HG02763 (cell line): ENCODE measurements around the gene PLXDC2.

Experiments used
- ATAC-seq: cut with Tn5 transposase; IDR thresholded peaks from one replicate; pipeline ENCODE4 v1.9.1; 2021; ENCODE audit warnings: mild to moderate bottlenecking, moderate library complexity; ENCODE audit not compliant: unreplicated experiment

PLXDC2 gene

GRCh38 chr10:20094226-20094976 lies 278.2 kb downstream of the PLXDC2 start:
- no peak for ATAC-seq

GRCh38 chr10:20100171-20100570 lies 283.9 kb downstream of the PLXDC2 start:
- ATAC-seq: no peak

GRCh38 chr10:20105236-20105635 lies 289.0 kb downstream of the PLXDC2 start:
- no peak for ATAC-seq

DNA sequence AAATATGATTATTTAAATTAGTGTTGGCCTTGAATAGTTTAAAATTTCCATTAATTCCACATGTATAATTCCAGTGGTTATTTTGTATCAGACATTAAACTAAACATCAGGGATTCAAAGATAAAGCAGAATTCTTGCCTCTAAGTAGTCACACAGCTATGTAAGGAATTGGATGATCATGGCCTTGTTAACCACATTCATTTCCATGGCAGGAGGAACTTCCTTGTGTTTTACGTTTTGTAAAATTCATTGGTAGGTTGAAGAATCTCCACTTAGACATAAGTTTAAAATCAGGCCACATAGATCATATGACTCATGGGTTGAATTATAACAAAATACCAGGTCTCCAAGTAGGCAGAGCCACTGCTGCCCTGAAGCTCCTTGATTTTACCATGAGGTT lies 289.7 kb downstream of the PLXDC2 start:
- no peak for ATAC-seq

DNA sequence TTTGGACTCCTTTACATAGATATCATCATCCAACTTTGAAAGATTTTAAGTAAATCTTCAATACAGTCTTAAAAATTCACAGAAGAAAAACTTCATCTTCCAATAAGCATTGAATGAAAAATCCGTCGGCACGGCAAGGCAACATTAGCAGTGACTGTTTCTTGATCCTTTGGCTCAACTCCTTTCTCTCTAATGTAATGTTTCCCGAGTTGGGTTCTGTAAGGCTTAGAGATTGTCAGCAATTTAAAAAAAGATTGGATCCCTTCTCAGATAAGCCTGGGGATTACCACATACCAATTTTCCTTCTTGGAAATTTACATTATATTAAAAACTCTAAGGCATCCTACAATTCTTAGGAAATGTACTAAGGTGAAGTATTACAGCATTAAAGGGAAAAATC lies 291.8 kb downstream of the PLXDC2 start:
- ATAC-seq: no peak

DNA sequence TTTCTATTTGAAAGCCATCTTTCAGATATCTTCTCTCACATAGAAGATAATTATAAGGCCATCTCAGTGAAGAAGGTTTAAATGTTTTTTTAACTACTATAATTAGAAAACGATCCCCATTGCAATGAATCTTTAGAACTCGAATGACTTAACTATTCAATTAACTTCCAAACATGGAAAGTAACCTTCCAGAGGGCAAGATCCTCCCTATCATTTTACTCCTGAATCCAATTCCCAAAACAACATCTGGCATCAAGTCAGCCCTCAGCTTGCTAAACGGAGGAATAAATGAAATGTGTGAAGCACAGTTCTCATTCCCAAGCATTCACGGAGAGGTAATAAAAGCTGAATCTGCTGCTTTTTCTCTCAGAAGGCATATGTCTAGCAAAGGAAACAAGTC lies 293.4 kb downstream of the PLXDC2 start:
- ATAC-seq: no peak

DNA sequence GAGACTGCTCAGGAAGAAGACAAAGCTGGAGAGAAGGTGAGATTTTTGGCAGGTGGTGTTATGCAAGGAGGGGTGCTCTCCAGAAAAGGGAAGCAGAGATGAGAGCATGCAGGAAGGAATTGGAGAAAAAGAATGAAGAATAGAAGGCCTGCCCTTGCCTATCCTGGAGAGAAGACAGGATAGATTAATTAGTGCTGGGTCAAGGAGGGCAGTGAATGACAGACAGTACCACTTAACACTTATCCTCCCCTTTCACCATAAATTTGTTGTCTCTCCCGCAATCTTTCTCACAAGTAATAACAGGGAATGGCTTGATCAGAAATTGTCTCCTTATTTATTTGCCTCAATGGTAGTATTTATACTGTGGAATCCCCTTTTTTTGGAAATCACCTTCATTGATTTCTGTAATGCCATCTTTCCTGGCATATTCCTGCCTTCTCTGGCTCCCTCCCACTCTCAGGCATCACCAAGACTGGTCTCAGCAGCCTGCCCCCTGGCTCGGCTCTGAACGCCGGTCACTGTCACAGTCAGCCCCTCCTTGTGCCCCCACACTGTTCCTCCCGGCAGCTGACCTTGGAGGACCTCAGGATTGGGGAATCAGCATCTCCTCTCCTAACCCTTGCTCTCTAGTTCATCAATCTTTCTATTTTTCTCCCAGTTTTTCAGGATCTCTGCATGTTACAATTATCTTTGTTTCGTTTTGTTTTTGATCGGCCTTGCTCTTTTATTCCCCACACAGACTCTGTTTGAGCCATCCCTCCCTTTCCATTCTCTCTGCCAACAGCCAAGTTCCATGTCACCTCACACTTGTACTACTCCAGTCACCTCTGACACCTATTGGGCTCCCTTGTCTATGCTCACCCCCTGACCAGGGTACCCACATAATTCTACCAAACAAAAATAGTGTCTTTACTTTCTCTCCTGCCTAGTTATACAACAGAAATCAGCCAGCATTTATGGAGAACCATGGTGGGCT lies 294.2 kb downstream of the PLXDC2 start:
- ATAC-seq: no peak

DNA sequence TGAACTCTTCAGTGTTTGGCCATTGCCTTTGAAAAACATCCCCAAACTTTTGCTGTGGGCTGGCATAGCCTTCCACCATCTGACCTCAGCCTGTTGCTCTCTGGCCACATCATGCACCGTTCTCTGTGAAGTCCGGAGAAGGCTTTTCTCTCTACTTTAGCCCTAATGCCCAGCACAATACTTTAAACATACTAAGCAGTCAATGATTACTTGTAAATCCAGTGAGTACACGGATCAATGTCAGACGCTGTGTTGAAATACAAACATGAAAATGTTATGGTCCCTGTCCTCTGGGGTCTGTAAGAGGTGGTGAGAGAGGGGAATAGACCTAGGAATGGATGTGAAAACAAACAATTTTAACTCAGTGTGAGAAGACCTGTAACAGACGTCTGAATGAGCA lies 297.9 kb downstream of the PLXDC2 start:
- ATAC-seq: no peak

GRCh38 chr10:20115894-20116293 lies 299.7 kb downstream of the PLXDC2 start:
- ATAC-seq: no peak

- no peak for ATAC-seq
Measured at GRCh38 chr10:20117471-20117870, 301.2 kb downstream of the PLXDC2 start.

DNA sequence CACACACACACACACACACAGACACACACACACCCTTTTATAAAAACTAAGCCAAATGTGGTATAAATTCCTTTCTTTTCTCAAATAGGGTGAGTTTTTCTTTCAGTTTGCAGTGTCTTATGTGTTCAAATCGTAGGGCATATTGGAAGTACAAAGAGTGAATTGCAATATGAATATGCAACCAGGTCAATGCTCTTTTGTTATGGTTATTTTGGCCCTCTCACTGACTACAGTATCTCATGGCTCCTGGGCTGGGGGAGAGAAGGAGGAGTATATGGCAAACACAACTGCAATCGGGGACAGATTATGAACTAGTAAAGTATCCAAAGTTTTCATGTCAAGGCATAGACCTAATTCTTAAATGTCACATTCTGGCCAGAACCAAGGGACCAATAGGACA lies 301.9 kb downstream of the PLXDC2 start:
- no peak for ATAC-seq

GRCh38 chr10:20128811-20129210 lies 312.6 kb downstream of the PLXDC2 start:
- no peak for ATAC-seq

DNA sequence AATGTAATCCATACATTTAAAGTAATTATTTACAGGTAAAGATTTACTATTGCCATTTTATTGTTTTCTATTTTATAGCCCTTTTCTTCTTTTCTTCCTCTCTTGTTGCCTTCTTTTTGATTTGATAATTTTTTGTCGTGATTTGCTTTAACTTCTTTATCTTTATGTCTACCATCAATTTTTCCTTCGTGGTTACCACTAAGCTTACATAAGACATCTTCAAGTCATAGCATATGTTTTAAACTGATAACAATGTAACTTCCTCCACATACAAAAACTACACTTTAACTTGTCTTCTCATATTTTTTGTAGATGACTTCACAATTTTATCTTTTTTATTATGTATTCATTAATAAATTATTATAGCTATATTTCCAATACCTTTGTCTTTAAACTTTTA lies 316.6 kb downstream of the PLXDC2 start:
- ATAC-seq: no peak

DNA sequence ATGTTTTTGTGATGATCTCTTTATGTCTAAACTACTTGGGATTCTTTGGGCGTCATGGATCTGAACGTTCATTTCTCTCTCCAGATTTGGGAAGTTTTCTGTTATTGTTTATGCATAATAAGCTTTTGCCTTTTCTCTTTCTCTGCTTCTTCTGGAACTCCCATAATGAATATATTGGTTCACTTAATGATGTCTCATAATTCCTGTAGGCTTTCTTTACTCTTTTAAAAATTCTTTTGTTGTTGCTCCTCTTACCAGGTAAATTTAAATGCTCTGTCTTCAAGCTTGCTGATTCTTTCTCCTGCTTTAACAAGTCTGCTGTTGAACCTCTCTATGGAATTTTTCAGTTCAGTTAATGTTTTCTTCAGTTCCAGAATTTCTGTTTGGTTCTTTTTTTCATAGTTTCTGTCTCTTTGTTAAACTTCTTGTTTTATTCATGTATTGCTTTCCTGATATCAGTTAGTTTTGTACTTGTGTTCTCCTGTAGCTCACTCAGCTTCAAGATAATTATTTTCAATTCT lies 317.5 kb downstream of the PLXDC2 start:
- no peak for ATAC-seq

DNA sequence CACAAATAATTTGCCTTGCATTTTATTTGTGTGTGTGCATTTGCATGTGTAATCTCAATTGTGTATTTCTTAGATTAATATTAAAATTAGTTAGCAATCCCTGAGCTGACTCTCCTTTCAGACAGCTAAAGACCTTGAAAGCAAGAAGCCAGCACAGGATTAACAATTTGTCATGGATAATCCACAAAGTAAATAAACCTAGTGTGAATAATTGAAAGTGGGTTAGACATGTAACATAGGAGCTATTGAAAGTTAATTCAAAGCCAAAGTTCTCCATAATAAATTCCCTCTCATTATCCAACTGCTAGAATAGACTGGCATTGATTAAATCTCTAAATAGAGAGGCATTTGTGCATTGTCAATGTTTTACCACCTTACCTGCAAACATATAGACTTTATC lies 326.1 kb downstream of the PLXDC2 start:
- no peak for ATAC-seq

GRCh38 chr10:20144268-20144667 lies 328.0 kb downstream of the PLXDC2 start:
- no peak for ATAC-seq

- ATAC-seq: no peak
Measured at GRCh38 chr10:20146004-20146403, 329.8 kb downstream of the PLXDC2 start.

DNA sequence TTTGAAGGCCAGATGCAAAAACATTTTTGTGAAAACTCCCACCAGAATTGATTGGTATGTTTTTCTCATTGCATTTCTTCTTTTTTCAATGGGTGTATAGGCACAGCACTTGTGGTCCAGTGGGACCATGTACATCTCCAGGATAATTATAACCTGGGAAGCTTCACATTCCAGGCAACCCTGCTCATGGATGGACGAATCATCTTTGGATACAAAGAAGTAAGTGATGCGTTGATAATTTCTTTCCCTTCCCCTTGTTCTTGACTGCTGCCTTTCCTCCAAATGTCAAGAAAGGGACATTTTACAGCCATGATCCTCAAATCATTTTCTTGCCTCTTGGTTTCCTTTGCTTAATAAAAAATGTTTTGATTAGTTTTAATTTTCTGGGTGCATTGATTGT lies 331.5 kb downstream of the PLXDC2 start:
- no peak for ATAC-seq

DNA sequence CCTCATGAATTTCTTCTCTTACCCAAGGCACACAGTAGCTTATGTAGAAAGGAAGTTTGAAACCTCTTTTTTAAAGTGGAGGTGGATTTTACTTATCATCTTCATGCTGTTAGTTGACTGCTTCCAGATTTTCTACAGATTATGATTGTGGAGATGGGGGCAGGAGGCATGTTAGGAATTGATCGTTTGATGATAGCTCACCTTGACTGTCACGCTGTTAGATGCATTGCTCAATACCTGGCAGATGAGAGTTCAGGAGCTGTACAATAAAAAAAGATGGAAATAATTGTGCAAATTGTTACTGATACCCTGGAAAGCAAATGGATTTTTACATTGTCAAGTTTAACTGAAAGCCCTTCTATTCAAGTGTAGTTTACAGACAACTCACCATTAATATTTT lies 340.3 kb downstream of the PLXDC2 start:
- no peak for ATAC-seq

GRCh38 chr10:20157314-20157713 lies 341.1 kb downstream of the PLXDC2 start:
- no peak for ATAC-seq

DNA sequence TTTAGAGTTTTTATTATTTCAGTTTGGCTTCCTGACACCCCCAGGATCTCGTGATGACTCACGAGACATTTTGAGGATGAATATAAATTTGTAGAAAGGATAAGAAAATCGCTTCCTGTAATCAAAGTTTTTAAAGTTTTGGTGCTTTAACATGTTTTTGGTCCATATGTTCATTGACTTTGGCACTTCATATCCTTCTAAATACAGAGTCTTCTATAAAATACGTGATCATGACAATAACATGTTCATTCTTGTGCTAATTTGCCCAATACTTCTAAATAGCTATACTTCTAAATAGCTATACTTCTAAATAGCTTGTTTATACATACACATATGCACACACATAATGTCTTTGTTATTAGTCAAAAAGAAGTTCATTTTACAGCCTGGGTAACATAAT lies 341.9 kb downstream of the PLXDC2 start:
- no peak for ATAC-seq

GRCh38 chr10:20162123-20162522 lies 345.9 kb downstream of the PLXDC2 start:
- no peak for ATAC-seq
